MM.1S (cell line): ENCODE data around the gene SNX19.

ENCODE experiments used
- EZH2 ChIP-seq: fragments of 300-600 bp; sonication (generic); optimal IDR thresholded peaks from 2 replicates; pipeline ENCODE3; 2017; ENCODE audit warnings: low read depth, mild to moderate bottlenecking, antibody characterized with exemption, low read length, mixed read lengths
- EZH2phosphoT487 ChIP-seq: fragments of 300-600 bp; sonication (generic); IDR thresholded peaks from 2 replicates; pipeline ENCODE4 v1.6.1; 2018; ENCODE audit warnings: antibody characterized with exemption, low read length
- TF ChIP-seq, protein P1 (sequence below): fragments of 300-600 bp; sonication (generic); IDR thresholded peaks from 2 replicates; pipeline ENCODE4 v1.5.1; 2016; ENCODE audit warnings: antibody characterized with exemption, low read length, mixed read lengths

DNA sequence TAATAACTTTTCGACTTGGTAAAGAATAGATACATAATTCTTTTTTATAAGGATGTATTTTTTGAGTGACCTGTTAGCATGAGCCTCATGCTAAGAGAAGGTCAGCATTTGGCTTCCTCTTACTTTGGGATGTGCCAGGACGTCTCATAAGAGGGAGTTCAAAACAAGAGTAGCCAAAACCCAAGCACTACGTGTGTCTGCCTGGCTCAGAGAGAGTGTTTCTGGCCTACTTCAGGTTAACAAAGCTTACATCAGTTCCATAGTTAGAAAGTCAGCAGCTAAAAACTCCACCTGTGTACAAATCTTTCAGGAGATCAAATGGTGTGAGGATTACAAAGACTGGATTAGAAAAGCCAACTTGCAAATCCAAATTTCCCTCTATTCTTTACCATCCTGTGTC is 13.9 kb downstream of the SNX19 start:
- no peak for TF ChIP-seq EZH2
- TF ChIP-seq, protein P1, sequence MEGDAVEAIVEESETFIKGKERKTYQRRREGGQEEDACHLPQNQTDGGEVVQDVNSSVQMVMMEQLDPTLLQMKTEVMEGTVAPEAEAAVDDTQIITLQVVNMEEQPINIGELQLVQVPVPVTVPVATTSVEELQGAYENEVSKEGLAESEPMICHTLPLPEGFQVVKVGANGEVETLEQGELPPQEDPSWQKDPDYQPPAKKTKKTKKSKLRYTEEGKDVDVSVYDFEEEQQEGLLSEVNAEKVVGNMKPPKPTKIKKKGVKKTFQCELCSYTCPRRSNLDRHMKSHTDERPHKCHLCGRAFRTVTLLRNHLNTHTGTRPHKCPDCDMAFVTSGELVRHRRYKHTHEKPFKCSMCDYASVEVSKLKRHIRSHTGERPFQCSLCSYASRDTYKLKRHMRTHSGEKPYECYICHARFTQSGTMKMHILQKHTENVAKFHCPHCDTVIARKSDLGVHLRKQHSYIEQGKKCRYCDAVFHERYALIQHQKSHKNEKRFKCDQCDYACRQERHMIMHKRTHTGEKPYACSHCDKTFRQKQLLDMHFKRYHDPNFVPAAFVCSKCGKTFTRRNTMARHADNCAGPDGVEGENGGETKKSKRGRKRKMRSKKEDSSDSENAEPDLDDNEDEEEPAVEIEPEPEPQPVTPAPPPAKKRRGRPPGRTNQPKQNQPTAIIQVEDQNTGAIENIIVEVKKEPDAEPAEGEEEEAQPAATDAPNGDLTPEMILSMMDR = no peak
- TF ChIP-seq EZH2phosphoT487 = no peak
